Esophagus squamous epithelium (tissue), 4 donors: ENCODE measurements around the gene CHST8.

Experiments used
- POLR2A ChIP-seq, 4 donors: fragments of 450-650 bp; IDR thresholded peaks; one replicate each; pipeline ENCODE4 v1.6.1; 2017; ENCODE audit warnings: antibody characterized with exemption in 4 of 4, mild to moderate bottlenecking in 4 of 4, moderate library complexity in 3 of 4
- TF ChIP-seq, protein P1 (sequence below), 6 experiments: fragments of 450-650 bp in 4 of 6; fragments of 200-600 bp in 2 of 6; sonication (generic) in 2 of 6; IDR thresholded peaks; one replicate each; pipeline ENCODE4 v1.5.1; 2016 to 2019; ENCODE audit warnings: antibody characterized with exemption in 6 of 6, mild to moderate bottlenecking in 4 of 6, moderate library complexity in 4 of 6

- TF ChIP-seq, protein P1, sequence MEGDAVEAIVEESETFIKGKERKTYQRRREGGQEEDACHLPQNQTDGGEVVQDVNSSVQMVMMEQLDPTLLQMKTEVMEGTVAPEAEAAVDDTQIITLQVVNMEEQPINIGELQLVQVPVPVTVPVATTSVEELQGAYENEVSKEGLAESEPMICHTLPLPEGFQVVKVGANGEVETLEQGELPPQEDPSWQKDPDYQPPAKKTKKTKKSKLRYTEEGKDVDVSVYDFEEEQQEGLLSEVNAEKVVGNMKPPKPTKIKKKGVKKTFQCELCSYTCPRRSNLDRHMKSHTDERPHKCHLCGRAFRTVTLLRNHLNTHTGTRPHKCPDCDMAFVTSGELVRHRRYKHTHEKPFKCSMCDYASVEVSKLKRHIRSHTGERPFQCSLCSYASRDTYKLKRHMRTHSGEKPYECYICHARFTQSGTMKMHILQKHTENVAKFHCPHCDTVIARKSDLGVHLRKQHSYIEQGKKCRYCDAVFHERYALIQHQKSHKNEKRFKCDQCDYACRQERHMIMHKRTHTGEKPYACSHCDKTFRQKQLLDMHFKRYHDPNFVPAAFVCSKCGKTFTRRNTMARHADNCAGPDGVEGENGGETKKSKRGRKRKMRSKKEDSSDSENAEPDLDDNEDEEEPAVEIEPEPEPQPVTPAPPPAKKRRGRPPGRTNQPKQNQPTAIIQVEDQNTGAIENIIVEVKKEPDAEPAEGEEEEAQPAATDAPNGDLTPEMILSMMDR (IDR thresholded peaks at IDR 0.05), result peak; percentile 67 to 92 (median 87)
- peak in 2 of 4 donors; percentile 37 to 60 for TF ChIP-seq POLR2A (IDR thresholded peaks at IDR 0.05)
These were observed 173.8 kb downstream of the CHST8 start for GRCh38 chr19:33795370-33796163.
